Measurements from ENCODE around the gene TPTE.
"Not testable (repeated sequence)": the region's sequence is repeated elsewhere in the genome, so short reads cannot be mapped to it uniquely, and the experiment has no call there.

TPTE gene

GRCh38 chr21:10517904-10518303, 3.5 kb upstream of the TPTE start:
- H4K8ac ChIP-seq (ENCODE audit: low read depth, low read length); H3K9ac ChIP-seq (ENCODE audit: low read length); H2AFZ ChIP-seq (ENCODE audit: insufficient read depth, low read length, poor library complexity); H3K4me2 ChIP-seq (ENCODE audit: low read length); H3K79me1 ChIP-seq (ENCODE audit: low read length); H3K23ac ChIP-seq (ENCODE audit: low read length); H2BK5ac ChIP-seq (ENCODE audit: low read depth, low read length, poor library complexity); H3K4me1 ChIP-seq (ENCODE audit: control insufficient read depth in 1 of 2, insufficient read depth in 2 of 2, low read length in 2 of 2); H3K79me2 ChIP-seq (ENCODE audit: control insufficient read depth, insufficient read depth, low read length, poor library complexity); H2BK12ac ChIP-seq (ENCODE audit: low read length); H3K27ac ChIP-seq (ENCODE audit: low read depth, low read length); H4K12ac ChIP-seq (ENCODE audit: low read depth, low read length); H3K4ac ChIP-seq (ENCODE audit: low read depth, low read length); H2AK5ac ChIP-seq (ENCODE audit: low read length); H3K4me3 ChIP-seq (ENCODE audit: low read depth, low read length); DNase-seq; H3K36me3 ChIP-seq (ENCODE audit: control insufficient read depth in 1 of 2, insufficient read depth in 2 of 2, low read length in 2 of 2); H3K27me3 ChIP-seq (ENCODE audit: insufficient read depth, low read length); H3K14ac ChIP-seq (ENCODE audit: low read length); H4K91ac ChIP-seq (ENCODE audit: low read depth, low read length); H2BK120ac ChIP-seq (ENCODE audit: insufficient read depth, low read length, poor library complexity); H3K18ac ChIP-seq (ENCODE audit: low read length): not testable (repeated sequence)
- no CpG with 5 or more reads among the region's 10 CpGs for WGBS (ENCODE audit: extremely low coverage, insufficient coverage, insufficient read length)
- H3K9me3 ChIP-seq (ENCODE audit: insufficient read depth, low read depth, low read length) = peaks cover 31% of the 10 kb centered on the region

- H2BK5ac ChIP-seq (ENCODE audit: low read depth, low read length, poor library complexity); H4K8ac ChIP-seq (ENCODE audit: low read depth, low read length); H2BK12ac ChIP-seq (ENCODE audit: low read length); H3K4me3 ChIP-seq (ENCODE audit: low read depth, low read length); H3K27me3 ChIP-seq (ENCODE audit: insufficient read depth, low read length); H2AK5ac ChIP-seq (ENCODE audit: low read length); H3K79me1 ChIP-seq (ENCODE audit: low read length); H2AFZ ChIP-seq (ENCODE audit: insufficient read depth, low read length, poor library complexity); H4K12ac ChIP-seq (ENCODE audit: low read depth, low read length); H3K4me2 ChIP-seq (ENCODE audit: low read length); DNase-seq; H2BK120ac ChIP-seq (ENCODE audit: insufficient read depth, low read length, poor library complexity); H3K27ac ChIP-seq (ENCODE audit: low read depth, low read length); H3K4me1 ChIP-seq (ENCODE audit: control insufficient read depth in 1 of 2, insufficient read depth in 2 of 2, low read length in 2 of 2); H4K91ac ChIP-seq (ENCODE audit: low read depth, low read length); H3K18ac ChIP-seq (ENCODE audit: low read length); H3K79me2 ChIP-seq (ENCODE audit: control insufficient read depth, insufficient read depth, low read length, poor library complexity); H3K14ac ChIP-seq (ENCODE audit: low read length); H3K4ac ChIP-seq (ENCODE audit: low read depth, low read length); H3K9ac ChIP-seq (ENCODE audit: low read length); H3K23ac ChIP-seq (ENCODE audit: low read length); H3K36me3 ChIP-seq (ENCODE audit: control insufficient read depth in 1 of 2, insufficient read depth in 2 of 2, low read length in 2 of 2): not testable (repeated sequence)
- peaks cover 35% of the 10 kb centered on the region for H3K9me3 ChIP-seq (ENCODE audit: insufficient read depth, low read depth, low read length)
- WGBS (ENCODE audit: extremely low coverage, insufficient coverage, insufficient read length) = no CpG with 5 or more reads among the region's 75 CpGs
Observed at GRCh38 chr21:10521835-10522500, 585 bp downstream of the TPTE start.

DNA sequence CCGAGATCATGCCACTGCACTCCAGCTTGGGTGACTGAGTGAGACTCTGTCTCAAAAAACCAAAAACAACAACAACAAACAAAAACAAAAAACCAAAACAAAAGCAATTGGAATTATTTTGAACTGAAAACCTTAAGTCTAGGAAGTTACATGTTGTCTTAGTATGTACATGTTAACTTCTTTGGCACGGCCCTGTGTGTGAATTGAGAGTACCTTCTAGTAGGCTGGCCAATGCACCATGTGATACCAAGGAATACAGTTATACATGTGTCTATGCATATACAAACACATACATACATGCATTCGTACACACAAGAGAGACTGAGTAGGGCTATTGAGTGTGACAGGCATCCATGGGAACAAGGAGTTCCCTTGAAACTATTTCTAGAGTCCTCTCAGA, 18.6 kb downstream of the TPTE start:
- Histone ChIP-seq H3K9me3 (ENCODE audit: insufficient read depth, low read depth, low read length) (peaks cover 30% of the 10 kb centered on the region), H3K79me1 (ENCODE audit: low read length) (no peaks in the 10 kb centered on the region), H2BK5ac (ENCODE audit: low read depth, low read length, poor library complexity) (no peak overlapping the region), H3K23ac (ENCODE audit: low read length) (no peak overlapping the region), H2AFZ (ENCODE audit: insufficient read depth, low read length, poor library complexity) (no peak overlapping the region), H4K12ac (ENCODE audit: low read depth, low read length) (no peak overlapping the region), H4K91ac (ENCODE audit: low read depth, low read length) (no peak overlapping the region), H3K79me2 (ENCODE audit: control insufficient read depth, insufficient read depth, low read length, poor library complexity) (no peaks in the 10 kb centered on the region), H3K4me3 (ENCODE audit: low read depth, low read length) (no peak overlapping the region), H3K27ac (ENCODE audit: low read depth, low read length) (no peak overlapping the region), H4K8ac (ENCODE audit: low read depth, low read length) (no peak overlapping the region), H3K14ac (ENCODE audit: low read length) (no peak overlapping the region), H3K36me3 (ENCODE audit: control insufficient read depth in 1 of 2, insufficient read depth in 2 of 2, low read length in 2 of 2) (no peaks in the 10 kb centered on the region), H2AK5ac (ENCODE audit: low read length) (no peak overlapping the region), H3K27me3 (ENCODE audit: insufficient read depth, low read length) (no peaks in the 10 kb centered on the region), H3K9ac (ENCODE audit: low read length) (no peak overlapping the region), H3K4me2 (ENCODE audit: low read length) (no peak overlapping the region), H3K18ac (ENCODE audit: low read length) (no peak overlapping the region), H3K4me1 (ENCODE audit: control insufficient read depth in 1 of 2, insufficient read depth in 2 of 2, low read length in 2 of 2) (no peaks in the 10 kb centered on the region), H3K4ac (ENCODE audit: low read depth, low read length) (no peak overlapping the region), H2BK12ac (ENCODE audit: low read length) (no peak overlapping the region), H2BK120ac (ENCODE audit: insufficient read depth, low read length, poor library complexity) (no peak overlapping the region)
- DNase-seq = no peak
- no CpG with 5 or more reads among the region's 3 CpGs for WGBS (ENCODE audit: extremely low coverage, insufficient coverage, insufficient read length)

GRCh38 chr21:10544376-10544775, 23.0 kb downstream of the TPTE start:
- H3K4me3 ChIP-seq (ENCODE audit: low read depth, low read length); H4K91ac ChIP-seq (ENCODE audit: low read depth, low read length); H2AFZ ChIP-seq (ENCODE audit: insufficient read depth, low read length, poor library complexity); H3K4ac ChIP-seq (ENCODE audit: low read depth, low read length); H3K36me3 ChIP-seq (ENCODE audit: control insufficient read depth in 1 of 2, insufficient read depth in 2 of 2, low read length in 2 of 2); DNase-seq; H3K79me1 ChIP-seq (ENCODE audit: low read length); H2BK12ac ChIP-seq (ENCODE audit: low read length); H2AK5ac ChIP-seq (ENCODE audit: low read length); H4K12ac ChIP-seq (ENCODE audit: low read depth, low read length); H2BK120ac ChIP-seq (ENCODE audit: insufficient read depth, low read length, poor library complexity); H3K9ac ChIP-seq (ENCODE audit: low read length); H3K4me1 ChIP-seq (ENCODE audit: control insufficient read depth in 1 of 2, insufficient read depth in 2 of 2, low read length in 2 of 2); H3K14ac ChIP-seq (ENCODE audit: low read length); H2BK5ac ChIP-seq (ENCODE audit: low read depth, low read length, poor library complexity); H3K18ac ChIP-seq (ENCODE audit: low read length); H3K27ac ChIP-seq (ENCODE audit: low read depth, low read length); H3K23ac ChIP-seq (ENCODE audit: low read length); H3K4me2 ChIP-seq (ENCODE audit: low read length); H4K8ac ChIP-seq (ENCODE audit: low read depth, low read length); H3K27me3 ChIP-seq (ENCODE audit: insufficient read depth, low read length); H3K79me2 ChIP-seq (ENCODE audit: control insufficient read depth, insufficient read depth, low read length, poor library complexity): not testable (repeated sequence)
- H3K9me3 ChIP-seq (ENCODE audit: insufficient read depth, low read depth, low read length) = peaks cover 36% of the 10 kb centered on the region
- WGBS (ENCODE audit: extremely low coverage, insufficient coverage, insufficient read length) = no CpG with 5 or more reads among the region's 9 CpGs

Measured in trophoblast cell (in vitro differentiated cells and primary cell).